Hepatocyte (in vitro differentiated cells): ENCODE results near the gene TNS2.

ENCODE experiments used
- CTCF ChIP-seq: fragments of 200-600 bp; sonication (generic); IDR thresholded peaks from 2 replicates; pipeline ENCODE4 v1.5.1; 2016; ENCODE audit warnings: antibody characterized with exemption, mild to moderate bottlenecking; ENCODE audit not compliant: poor library complexity
- EZH2 ChIP-seq: fragments of 200-600 bp; sonication (generic); IDR thresholded peaks from 2 replicates; pipeline ENCODE4 v1.6.1; 2016; ENCODE audit warnings: antibody characterized with exemption, mild to moderate bottlenecking, borderline replicate concordance
- EZH2phosphoT487 ChIP-seq: fragments of 200-600 bp; sonication (generic); IDR thresholded peaks from one replicate; pipeline ENCODE4 v1.6.1; 2018; ENCODE audit warnings: antibody characterized with exemption, mild to moderate bottlenecking, low read depth, moderate library complexity; ENCODE audit not compliant: unreplicated experiment, severe bottlenecking

- TF ChIP-seq CTCF (no peak), EZH2phosphoT487 (no peak), EZH2 (no peak)
Observed at GRCh38 chr12:53101266-53101665, 51.4 kb downstream of the TNS2 start.
